NCI-H2171 (cell line): ENCODE results near the gene MUC4.

Experiments
- DNase-seq: peaks from one replicate; lab custom pipeline; 2025; lab: John Stamatoyannopoulos, UW

The MUC4 gene

GRCh38 chr3:195699860-195700259 lies 111.9 kb downstream of the MUC4 start:
- no peak for DNase-seq

DNA sequence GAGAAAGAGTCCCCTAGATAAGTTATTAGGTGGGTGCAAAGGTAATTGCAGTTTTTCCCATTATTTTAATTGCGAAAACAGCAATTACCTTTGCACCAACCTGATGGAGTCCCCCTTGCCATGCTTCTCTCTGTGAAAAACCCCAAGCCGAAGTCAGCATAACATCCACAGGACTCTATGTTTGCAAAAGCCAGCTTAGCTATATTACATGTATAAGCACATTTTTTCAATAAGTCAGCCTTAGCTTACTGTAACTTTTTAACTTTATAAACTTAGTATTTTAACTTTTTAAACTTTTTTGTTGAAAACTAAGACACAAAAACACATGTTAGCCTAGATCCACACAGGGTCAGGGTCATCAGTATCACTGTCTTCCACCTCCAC lies 112.3 kb downstream of the MUC4 start:
- no peak for DNase-seq

DNA sequence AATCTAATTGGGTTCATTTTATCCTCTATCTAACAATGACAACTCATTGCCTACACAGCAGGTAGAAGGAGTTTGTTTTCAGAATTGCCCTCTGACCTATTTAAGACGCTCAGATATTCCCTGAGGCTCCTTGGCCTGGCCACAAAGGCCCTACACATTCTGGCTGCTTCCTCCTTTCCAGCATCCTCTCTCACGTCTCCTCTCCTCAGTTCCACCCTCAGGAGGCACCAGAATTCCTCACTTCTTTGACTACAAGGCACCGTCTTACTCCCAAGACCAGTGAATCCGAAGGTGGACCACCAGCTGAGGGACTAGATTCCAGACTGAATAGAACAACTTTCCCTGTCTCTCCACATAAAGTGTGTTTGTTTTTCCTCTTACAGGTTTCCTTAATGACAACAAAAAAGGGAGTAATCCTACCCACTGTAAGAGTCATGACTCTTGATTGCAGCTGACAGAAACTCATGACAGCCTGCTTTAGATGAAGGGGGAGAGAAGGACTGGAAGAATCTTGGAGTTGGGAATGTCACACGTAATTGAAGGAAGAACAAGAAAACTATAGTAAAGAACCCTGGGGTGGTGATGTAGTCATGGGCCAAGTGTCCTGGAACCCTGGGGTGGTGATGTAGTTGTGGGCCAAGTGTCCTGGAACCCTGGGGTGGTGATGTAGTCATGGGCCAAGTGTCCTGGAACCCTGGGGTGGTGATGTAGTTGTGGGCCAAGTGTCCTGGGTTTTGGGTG lies 112.9 kb downstream of the MUC4 start:
- no peak for DNase-seq

DNA sequence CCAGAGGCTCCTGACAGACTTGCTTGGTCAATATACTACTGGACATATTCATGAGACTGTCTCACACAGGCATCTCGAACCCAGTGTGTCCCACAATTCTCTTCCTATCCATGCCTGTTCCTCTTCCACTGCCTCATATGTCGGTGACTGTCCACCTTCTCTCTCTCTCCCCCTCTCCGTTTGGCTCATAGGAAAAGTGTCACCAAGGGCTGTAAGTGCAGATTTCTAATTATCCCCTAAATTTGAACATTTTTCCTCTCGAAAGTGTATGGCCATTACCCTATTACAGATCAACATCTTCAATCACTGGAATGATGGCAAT lies 113.4 kb downstream of the MUC4 start:
- DNase-seq, result no peak

GRCh38 chr3:195697582-195698324 lies 114.0 kb downstream of the MUC4 start:
- no peak for DNase-seq
